GM21528 (cell line): ENCODE measurements around the gene PSMA4.
"Not testable (repeated sequence)": the region's sequence is repeated elsewhere in the genome, so short reads cannot be mapped to it uniquely, and the experiment has no call there.

Experiments used
- ATAC-seq: cut with Tn5 transposase; IDR thresholded peaks from one replicate; pipeline ENCODE4 v1.9.1; 2021; ENCODE audit warnings: mild to moderate bottlenecking, moderate library complexity; ENCODE audit not compliant: unreplicated experiment, low FRiP score

Gene PSMA4

DNA sequence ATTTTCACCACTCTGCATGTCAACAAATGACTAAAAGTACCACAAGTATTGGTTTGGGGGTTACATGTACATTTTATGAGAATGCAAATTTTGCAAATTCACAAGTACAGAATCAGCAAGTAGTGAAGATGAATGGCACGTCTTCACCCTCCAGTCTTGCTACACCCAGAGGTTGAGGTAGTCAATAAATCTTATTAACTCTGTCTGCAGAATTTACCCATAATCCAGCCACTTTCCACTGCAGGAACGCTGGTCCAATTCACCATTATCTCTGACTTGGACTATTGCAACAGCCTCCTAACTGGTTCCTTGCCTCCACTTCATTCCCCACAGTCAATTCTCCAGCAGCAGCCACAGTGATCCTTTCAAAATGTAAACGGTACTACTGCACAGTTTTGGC is 10.6 kb downstream of the PSMA4 start:
- no peak for ATAC-seq

DNA sequence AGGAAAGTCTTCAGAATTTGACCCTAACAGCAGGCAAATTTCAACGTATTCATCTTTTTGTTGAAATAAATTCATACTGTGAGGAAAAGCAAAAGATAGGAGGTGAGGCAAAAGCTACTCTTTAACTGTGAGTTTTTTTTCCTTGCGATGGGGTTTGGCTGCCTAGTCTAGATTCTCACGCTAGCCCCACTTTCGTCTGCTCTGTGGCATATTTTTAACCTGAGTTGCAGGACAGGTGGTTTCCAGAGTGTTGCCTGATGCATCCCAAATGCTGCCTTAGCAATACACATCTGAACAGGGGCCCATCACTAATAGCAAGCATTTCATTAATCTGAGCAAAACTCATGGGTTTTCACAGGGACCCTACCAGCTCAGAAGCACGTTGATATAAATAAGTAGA is 11.7 kb downstream of the PSMA4 start:
- no peak for ATAC-seq

DNA sequence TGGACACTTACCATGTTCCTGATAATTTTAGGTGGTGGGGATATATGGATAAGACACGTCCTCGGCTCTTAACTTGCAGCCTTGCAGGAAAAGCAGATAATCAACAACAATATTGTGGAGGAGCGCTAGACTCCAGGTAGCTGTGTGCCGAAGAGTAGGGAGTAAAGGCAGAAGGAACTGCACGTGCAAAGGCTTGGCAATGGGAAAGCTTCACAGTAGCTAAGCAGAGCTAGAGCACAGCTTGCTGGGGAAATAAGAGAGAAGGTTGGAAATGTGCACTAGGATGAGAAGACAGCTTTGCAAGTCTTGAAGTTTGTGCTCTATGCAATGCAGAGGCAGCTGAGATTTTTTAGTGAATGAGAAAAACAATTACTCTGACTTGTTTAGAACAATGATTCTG is 12.4 kb downstream of the PSMA4 start:
- ATAC-seq, result no peak

DNA sequence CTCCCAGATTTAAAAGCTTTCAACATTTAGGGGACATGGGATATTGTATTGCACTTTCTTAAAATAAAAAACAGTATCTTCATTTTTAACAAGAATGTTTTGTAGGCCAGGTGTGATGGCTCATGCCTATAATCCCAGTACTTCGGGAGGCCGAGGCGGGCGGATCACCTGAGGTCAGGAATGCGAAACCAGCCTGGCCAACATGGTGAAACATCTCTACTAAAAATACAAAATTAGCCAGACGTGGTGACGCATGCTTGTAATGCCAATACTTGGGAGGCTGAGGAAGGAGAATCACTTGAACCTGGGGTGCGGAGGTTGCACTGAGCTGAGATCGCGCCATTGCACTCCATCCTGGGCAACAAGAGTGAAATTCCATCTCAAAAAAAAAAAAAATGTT is 20.0 kb downstream of the PSMA4 start:
- not testable (repeated sequence) for ATAC-seq

DNA sequence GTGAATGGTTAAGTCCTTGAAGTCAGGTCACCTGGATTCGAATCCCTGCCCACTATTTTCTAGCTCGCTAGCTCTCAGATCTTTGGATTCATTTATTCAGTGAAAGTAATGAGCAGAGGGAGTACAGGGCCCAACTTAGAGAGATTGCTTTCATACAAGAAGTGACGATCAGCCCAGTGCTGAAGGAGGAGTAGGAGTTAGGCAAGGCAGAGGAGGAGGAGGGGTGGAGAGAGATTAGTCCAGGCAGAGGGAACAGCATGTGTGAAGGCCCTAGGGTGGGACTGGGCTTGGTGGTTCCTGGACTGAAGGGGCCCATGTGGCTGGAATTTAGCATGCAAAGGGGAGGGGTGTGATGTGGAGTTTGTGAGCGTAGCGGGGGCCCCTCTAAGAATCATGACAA is 21.2 kb downstream of the PSMA4 start:
- no peak for ATAC-seq

DNA sequence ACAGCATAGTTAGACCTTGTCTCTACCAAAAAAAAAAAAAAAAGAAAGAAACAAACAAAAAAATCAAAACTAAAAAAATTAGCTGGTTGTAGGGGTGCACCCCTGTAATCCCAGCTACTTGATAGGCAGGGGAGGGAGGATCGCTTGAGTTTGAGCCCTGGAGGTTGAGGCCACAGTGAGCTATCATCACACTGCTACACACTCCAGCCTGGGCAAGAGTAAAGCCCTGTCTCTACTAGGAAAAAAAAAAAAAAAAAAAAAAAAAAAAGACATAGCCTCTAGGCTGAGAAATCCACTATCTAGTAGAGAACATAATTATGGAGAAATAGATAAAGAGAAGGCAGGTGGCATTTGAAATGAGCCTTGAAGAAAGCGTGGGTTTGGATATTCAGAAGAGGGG is 22.8 kb downstream of the PSMA4 start:
- ATAC-seq, result no peak

DNA sequence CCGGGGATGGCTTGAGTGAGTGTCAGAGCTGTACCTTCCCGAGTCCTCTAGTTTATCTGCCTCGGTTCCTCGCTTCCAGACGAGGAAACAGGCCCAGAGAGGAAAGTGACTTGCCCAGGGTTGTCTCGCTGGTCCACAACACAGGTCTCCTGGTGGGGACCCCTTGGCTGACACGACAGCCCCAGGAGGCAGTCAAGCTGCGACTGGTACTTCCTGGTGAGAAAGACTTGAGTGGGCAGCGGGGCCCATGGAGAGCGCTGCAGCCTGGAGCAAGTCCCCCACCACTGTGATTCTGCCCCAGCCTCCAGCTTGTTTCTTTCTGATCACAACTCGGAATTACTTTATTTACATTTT is 24.5 kb downstream of the PSMA4 start:
- peak; percentile 20 for ATAC-seq

DNA sequence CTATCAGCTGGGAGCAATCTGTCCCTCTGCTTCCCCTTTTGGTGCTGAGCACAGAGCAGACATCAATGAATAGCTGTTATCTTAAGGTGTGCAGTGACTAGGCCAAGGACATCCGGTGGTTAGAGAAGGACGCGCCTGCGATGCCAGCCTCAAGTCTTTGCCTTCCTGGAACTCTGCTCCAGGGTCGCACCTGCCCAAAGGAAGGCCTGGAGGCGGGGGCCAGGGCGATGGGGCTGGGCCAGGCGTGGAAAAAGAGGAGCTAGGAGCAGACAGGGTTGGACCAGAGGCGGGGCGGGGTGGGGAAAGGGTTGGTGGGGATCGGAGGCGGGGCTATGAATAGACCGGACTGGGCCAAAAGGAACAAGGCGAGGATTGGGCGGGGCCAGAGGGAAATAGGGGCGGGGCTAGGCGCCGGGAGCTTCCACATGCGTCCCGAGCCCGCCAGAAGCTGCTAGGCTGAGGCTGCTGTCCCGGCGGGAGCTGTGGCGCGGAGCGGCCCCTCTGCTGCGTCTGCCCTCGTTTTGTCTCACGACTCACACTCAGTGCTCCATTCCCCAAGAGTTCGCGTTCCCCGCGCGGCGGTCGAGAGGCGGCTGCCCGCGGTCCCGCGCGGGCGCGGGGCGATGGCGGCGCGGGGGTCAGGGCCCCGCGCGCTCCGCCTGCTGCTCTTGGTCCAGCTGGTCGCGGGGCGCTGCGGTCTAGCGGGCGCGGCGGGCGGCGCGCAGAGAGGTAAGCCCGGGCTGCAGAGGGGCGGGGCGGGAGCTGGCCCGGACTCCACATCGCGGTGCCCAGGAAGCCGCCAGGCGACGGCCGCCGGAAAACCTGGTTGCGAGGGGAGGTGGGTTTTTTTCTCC is 25.1 kb downstream of the PSMA4 start, which contains the start of gene CHRNA5:
Gene CHRNA5 (plus strand): TSS at position 424 of the 854 bp plus-strand sequence. CDS start 200 bp downstream, at position 624.
- peak; percentile 58 for ATAC-seq

DNA sequence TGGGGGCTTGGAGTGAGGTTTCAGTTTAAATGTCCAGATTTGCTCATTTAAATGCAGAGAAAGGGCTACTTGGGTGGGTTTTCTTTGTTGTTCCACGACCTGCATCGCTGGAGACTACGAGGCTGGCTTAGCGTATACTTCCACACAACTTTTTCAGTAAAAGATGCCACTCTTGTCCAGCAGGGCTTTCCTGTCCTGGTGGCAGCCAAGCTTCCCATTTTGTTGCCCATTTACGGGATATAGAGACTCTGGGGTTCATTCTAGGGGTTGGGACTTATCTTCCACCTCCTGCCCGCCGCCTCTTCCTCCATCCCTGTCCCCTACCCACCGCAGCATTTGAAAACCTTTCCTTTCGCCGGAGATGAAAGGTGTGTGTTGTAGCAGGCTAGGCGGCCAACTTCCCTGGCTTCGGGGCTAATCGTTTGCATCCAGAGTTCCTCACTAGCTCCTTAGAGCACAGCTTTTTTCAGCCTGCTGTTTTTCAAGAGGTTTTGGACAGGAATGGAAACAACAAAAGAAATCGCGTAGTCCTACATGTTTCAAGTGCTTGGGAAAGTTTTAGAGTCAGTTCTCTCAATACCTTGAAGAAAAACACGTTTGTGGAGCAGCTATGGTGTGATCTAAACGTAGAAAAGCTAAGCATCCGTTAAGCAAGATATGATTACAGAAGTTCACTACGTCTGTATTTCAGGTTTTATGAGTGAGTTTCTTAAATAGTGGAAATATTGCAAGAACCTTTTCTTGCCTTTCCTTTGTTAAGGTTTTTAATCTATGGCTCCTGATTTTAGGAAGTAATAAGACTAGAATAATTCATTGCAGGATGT is 25.9 kb downstream of the PSMA4 start:
- peak; percentile 14 for ATAC-seq

DNA sequence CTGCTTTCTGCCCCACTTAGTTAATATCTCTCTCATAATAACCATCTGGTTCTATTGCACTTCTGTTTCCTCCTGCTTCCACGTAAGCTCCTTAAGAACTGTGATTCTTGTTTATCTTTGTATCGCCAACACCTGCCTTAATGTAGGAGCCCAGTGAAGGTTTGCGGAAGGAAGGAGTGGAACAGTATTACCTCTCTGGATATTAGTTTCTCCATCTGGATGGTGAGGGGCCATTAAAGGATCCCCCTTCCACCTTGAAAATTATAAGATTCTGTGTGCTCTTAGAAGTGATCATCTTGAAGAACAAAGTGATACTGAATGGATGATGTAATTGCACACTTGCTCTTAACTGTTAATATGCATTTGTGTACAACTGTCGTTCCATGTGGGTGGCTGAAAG is 27.3 kb downstream of the PSMA4 start:
- no peak for ATAC-seq

DNA sequence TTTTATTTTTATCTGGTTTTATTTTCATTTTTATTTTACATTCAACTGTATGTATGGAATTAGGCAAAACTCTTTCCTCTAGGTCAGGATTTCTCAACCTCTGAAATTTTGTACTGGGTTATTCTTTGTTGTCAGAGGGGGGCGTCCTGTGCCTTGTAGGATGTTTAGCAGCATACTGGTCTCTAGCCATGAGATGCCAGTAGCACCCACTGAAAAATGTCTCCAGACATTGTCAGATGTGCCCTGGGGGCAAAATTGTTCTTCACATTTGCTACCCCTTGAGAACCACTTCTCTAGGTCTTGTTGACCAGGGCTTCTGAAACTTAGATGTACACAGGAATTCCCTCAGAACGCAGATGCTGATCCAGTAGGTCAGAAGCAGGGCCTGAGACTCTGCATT is 30.5 kb downstream of the PSMA4 start:
- ATAC-seq, result no peak

DNA sequence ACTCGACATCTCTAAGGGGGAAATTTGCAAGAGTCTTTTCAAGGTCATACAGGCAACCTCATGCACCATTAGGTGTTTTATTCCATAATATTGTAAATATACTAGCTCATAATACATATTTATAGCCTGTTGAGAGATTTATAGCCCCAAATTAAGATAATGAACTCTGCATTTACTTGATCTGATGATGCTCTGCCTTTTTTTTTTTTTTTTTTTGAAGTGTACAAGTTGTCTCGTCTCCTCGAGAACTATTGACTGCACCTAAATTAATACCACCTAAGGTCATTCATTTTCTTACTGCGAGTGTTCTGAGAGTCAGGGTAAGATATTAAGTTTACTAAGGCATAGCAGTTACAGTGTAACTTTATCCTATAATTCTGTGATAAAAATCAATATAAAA is 31.1 kb downstream of the PSMA4 start:
- ATAC-seq, result no peak

DNA sequence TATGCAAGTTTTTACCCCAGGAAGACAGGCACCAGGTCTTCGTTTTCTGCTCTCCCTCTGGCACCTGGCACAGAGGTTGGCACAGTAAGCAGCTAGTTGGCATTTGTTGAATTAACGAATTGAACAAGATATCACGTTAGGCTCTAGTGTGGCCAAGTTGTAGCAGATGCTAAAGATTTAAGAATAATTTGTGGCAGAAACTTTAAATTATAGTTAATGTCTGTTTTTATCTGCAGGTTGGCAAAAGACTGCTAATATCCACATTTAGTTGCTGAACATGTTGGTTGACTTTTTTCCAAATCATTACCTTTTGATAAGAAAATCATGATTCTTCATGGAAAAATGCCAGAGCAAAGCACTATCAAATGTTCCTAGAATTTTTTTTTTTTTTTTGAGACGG is 33.2 kb downstream of the PSMA4 start:
- ATAC-seq, result no peak

DNA sequence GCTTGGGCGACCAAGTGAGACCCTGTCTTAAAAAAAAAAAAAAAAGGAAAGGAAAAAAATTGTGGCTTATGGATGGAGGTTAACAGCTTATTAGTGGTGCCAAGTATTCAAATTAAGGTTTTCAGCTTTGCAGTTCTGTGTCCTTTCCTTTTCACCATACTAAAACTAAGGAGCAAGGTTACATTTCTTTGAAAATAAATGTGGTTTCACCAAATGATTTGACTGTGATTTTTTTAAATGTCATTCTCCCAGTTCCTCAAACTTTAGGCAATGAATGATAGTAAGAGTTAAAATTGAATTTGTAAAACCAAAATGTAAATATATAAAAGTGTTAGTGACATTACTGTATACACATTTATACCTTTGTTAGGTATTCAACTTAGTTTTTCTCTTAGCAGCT is 34.7 kb downstream of the PSMA4 start:
- ATAC-seq, result no peak

DNA sequence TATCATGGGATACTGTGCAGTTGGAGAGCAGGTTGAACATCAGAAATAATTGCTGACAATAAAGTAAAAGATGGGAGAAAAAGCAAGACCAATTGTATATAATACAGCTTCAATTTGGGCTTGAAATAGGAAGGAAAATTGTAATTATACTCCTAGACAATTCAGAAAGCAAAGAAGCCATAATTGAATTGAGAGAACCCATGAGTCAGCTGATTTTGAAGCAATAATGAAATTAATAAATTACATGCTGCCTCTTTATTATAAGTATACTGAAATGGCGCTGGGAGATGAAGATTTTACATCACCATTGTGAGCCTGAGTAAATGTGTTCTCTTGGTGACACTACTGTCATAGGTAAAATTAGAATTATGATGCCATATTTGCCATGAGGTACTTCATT is 57.3 kb downstream of the PSMA4 start:
- no peak for ATAC-seq

DNA sequence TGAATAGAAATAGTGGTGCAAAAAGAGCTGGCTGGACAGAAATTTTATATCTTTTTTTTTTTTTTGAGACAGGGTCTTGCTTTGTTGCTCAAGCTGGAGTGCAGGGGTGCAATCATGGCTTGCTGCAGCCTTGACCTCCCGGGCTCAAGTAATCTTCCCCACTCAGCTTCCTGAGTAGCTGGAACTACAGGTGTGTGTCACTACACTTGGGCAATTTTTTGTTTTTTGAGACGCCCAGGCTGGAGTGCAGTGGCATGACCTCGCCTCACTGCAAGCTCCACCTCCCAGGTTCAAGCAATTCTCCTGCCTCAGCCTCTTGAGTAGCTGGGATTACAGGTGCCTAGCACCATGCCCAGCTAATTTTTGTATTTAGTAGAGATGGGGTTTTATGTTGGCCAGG is 58.1 kb downstream of the PSMA4 start:
- ATAC-seq, result no peak

DNA sequence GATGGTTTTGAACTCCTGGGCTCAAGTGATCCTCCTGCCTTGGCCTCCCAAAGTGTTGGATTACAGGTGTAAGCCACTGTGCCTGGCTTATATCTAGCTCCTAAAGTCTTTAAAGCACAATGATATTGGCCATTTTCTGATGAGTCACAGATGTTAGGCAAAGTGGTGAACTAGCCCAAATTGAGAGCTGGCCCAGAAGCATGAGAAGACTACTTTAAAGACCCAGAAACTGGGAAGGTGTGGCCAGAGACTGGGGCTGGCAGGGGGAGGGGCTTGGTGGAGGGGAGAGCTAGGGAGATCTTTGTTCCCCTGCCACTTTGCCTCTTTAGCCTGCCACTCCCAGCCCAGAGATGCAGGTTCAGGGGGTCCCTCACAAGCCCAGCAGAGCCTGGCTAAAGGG is 58.9 kb downstream of the PSMA4 start:
- no peak for ATAC-seq
